DMS153 treated with DMSO at 0.1 percent for 48 hours (cell line): ENCODE data around the gene CHST6.
"Not testable (repeated sequence)": the region's sequence is repeated elsewhere in the genome, so short reads cannot be mapped to it uniquely, and the experiment has no call there.

ENCODE experiments used
- DNase-seq: peaks from one replicate; lab custom pipeline; 2025; ENCODE audit not compliant: unreplicated experiment; lab: John Stamatoyannopoulos, UW

Gene CHST6

GRCh38 chr16:75477680-75478473 lies 17.4 kb downstream of the CHST6 start:
- DNase-seq, result no peak

GRCh38 chr16:75476817-75477216 lies 18.4 kb downstream of the CHST6 start:
- DNase-seq, result no peak

- no peak for DNase-seq
Observed at GRCh38 chr16:75475420-75475847, 19.8 kb downstream of the CHST6 start.

- no peak for DNase-seq
Observed at GRCh38 chr16:75472908-75473877, 22.0 kb downstream of the CHST6 start.

- peak; percentile 64 for DNase-seq
Observed at GRCh38 chr16:75471723-75472633, 23.3 kb downstream of the CHST6 start.

GRCh38 chr16:75466760-75467159 lies 28.5 kb downstream of the CHST6 start:
- DNase-seq, result no peak

- DNase-seq, result peak; percentile 94
Observed at GRCh38 chr16:75464122-75464918, 30.9 kb downstream of the CHST6 start, which contains the start of gene TMEM170A. Gene TMEM170A (minus strand): TSS chr16:75464689. CDS start chr16:75464600, 89 bp downstream.

- peak; percentile 4 for DNase-seq
Observed at GRCh38 chr16:75463389-75464121, 31.7 kb downstream of the CHST6 start.

GRCh38 chr16:75462806-75463205 lies 32.4 kb downstream of the CHST6 start:
- DNase-seq, result no peak

- no peak for DNase-seq
Observed at GRCh38 chr16:75461575-75461974, 33.7 kb downstream of the CHST6 start.

GRCh38 chr16:75460446-75460845 lies 34.8 kb downstream of the CHST6 start:
- DNase-seq, result no peak

GRCh38 chr16:75459691-75460090 lies 35.5 kb downstream of the CHST6 start:
- DNase-seq, result no peak

- DNase-seq, result no peak
Observed at GRCh38 chr16:75458439-75458838, 36.8 kb downstream of the CHST6 start.

GRCh38 chr16:75458029-75458428 lies 37.2 kb downstream of the CHST6 start:
- DNase-seq, result no peak

- DNase-seq, result no peak
Observed at GRCh38 chr16:75457485-75458021, 37.7 kb downstream of the CHST6 start.

GRCh38 chr16:75456971-75457370 lies 38.3 kb downstream of the CHST6 start:
- no peak for DNase-seq

GRCh38 chr16:75456486-75456885 lies 38.8 kb downstream of the CHST6 start:
- not testable (repeated sequence) for DNase-seq

- no peak for DNase-seq
Observed at GRCh38 chr16:75455677-75456076, 39.6 kb downstream of the CHST6 start.
